PC-9 (cell line): ENCODE data around the gene LEO1.

ENCODE experiments used
- CTCF ChIP-seq: fragments of 200-600 bp; sonication (generic); conservative IDR thresholded peaks from 2 replicates; pipeline ENCODE4 v1.6.1; 2017; ENCODE audit warnings: mixed run types, antibody characterized with exemption, mild to moderate bottlenecking, moderate library complexity
- EZH2 ChIP-seq: fragments of 200-600 bp; sonication (generic); IDR thresholded peaks from 2 replicates; pipeline ENCODE4 v1.8.0; 2017; ENCODE audit warnings: antibody characterized with exemption, low read depth

DNA sequence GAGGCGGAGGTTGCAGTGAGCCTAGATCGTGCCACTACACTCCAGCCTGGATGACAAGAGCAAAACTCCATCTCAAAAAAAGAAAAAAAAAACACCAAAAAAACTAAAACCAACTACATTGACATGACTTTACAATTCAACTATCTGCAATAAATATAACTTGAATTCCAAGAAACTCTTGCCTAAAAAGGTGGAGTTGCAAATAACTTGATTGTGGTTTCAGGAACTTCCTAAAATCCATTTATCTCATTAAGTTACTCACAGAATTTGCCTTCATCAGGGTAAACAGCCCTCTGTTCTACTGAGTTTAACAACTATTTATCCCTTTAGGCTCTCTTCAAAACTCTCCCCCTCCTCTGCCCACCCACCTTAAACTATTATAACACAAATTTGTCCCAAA is 44.7 kb upstream of the LEO1 start:
- TF ChIP-seq CTCF (no peak), EZH2 (no peak)
